Astrocyte (in vitro differentiated cells and primary cell): ENCODE measurements around the gene BCO2.

Source experiments
- EZH2 ChIP-seq: IDR thresholded peaks from 2 replicates; pipeline ENCODE4 v1.6.1; 2012; ENCODE audit warnings: mild to moderate bottlenecking, low read length, inconsistent platforms; ENCODE audit not compliant: insufficient read depth
- TF ChIP-seq, protein P1 (sequence below): IDR thresholded peaks from 2 replicates; pipeline ENCODE4 v1.5.1; 2011; ENCODE audit warnings: low read depth, mild to moderate bottlenecking, inconsistent platforms, low read length, moderate library complexity; ENCODE audit not compliant: insufficient read depth

DNA sequence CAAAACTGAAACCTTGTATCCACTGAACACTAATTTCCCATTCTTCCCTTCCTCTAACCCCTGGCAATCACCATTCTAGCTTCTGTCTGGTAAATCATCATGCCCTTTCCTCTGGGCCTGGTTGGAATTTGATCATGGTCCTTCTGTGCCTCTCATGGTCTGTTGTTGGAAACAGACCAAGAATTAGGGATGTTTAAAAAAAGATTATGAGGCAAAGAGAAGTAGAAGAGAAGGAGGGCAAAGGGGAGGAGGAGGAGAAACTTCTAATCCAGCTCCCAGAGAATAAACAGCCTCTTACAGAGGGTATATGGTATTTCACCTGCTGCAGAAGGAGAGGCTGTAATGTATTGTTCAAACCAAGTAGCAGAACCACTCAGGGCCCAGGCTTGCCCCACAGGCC, 10.6 kb downstream of the BCO2 start:
- TF ChIP-seq, protein P1, sequence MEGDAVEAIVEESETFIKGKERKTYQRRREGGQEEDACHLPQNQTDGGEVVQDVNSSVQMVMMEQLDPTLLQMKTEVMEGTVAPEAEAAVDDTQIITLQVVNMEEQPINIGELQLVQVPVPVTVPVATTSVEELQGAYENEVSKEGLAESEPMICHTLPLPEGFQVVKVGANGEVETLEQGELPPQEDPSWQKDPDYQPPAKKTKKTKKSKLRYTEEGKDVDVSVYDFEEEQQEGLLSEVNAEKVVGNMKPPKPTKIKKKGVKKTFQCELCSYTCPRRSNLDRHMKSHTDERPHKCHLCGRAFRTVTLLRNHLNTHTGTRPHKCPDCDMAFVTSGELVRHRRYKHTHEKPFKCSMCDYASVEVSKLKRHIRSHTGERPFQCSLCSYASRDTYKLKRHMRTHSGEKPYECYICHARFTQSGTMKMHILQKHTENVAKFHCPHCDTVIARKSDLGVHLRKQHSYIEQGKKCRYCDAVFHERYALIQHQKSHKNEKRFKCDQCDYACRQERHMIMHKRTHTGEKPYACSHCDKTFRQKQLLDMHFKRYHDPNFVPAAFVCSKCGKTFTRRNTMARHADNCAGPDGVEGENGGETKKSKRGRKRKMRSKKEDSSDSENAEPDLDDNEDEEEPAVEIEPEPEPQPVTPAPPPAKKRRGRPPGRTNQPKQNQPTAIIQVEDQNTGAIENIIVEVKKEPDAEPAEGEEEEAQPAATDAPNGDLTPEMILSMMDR = no peak
- no peak for TF ChIP-seq EZH2
